ENCODE data around the gene ACTR2.

- TF ChIP-seq, protein P1, sequence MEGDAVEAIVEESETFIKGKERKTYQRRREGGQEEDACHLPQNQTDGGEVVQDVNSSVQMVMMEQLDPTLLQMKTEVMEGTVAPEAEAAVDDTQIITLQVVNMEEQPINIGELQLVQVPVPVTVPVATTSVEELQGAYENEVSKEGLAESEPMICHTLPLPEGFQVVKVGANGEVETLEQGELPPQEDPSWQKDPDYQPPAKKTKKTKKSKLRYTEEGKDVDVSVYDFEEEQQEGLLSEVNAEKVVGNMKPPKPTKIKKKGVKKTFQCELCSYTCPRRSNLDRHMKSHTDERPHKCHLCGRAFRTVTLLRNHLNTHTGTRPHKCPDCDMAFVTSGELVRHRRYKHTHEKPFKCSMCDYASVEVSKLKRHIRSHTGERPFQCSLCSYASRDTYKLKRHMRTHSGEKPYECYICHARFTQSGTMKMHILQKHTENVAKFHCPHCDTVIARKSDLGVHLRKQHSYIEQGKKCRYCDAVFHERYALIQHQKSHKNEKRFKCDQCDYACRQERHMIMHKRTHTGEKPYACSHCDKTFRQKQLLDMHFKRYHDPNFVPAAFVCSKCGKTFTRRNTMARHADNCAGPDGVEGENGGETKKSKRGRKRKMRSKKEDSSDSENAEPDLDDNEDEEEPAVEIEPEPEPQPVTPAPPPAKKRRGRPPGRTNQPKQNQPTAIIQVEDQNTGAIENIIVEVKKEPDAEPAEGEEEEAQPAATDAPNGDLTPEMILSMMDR (IDR thresholded peaks at IDR 0.05), result no peak
- TF ChIP-seq POLR2A (IDR thresholded peaks at IDR 0.05), result no peak
Observed at GRCh38 chr2:65275141-65275915, 47.7 kb downstream of the ACTR2 start.
